Tibial nerve (tissue), 3 donors: ENCODE results near the gene EVA1B.

Experiments used
- CTCF ChIP-seq, 5 experiments: fragments of 200-600 bp in 3 of 5; fragments of 450-650 bp in 2 of 5; sonication (generic) in 3 of 5; IDR thresholded peaks; one replicate each; pipeline ENCODE4 v1.5.1; 2016 to 2019; ENCODE audit warnings: antibody characterized with exemption in 5 of 5, mild to moderate bottlenecking in 3 of 5, moderate library complexity in 2 of 5
- POLR2A ChIP-seq, 2 donors: fragments of 450-650 bp; IDR thresholded peaks; one replicate each; pipeline ENCODE4 v1.6.1; 2017; ENCODE audit warnings: antibody characterized with exemption in 2 of 2, mild to moderate bottlenecking in 2 of 2, moderate library complexity in 2 of 2

- TF ChIP-seq CTCF (IDR thresholded peaks at IDR 0.05): no peak
- TF ChIP-seq POLR2A (IDR thresholded peaks at IDR 0.05): no peak
These were observed 38.9 kb downstream of the EVA1B start for GRCh38 chr1:36284517-36284916.
